HuH-7.5 (cell line): ENCODE measurements around the gene P2RX2.

Experiments
- DNase-seq: peaks from one replicate; pipeline ENCODE4 v3.0.0; 2011; ENCODE audit warnings: low spot score

P2RX2 gene

GRCh38 chr12:132618683-132619043, at the start of gene P2RX2:
P2RX2 (plus strand) TSS chr12:132618776; CDS start chr12:132618817, 41 bp downstream.
- DNase-seq: no peak

- no peak for DNase-seq
Observed at GRCh38 chr12:132568826-132569480, 49.6 kb upstream of the P2RX2 start.

GRCh38 chr12:132569856-132570480, 48.6 kb upstream of the P2RX2 start:
- DNase-seq: no peak

- DNase-seq: no peak
Observed at GRCh38 chr12:132570635-132571034, 47.9 kb upstream of the P2RX2 start.

- DNase-seq: no peak
Observed at GRCh38 chr12:132571051-132571450, 47.5 kb upstream of the P2RX2 start.

GRCh38 chr12:132571598-132571997, 47.0 kb upstream of the P2RX2 start:
- no peak for DNase-seq

- no peak for DNase-seq
Observed at GRCh38 chr12:132572106-132572505, 46.5 kb upstream of the P2RX2 start.

- no peak for DNase-seq
Observed at GRCh38 chr12:132572801-132573760, 45.5 kb upstream of the P2RX2 start.

- no peak for DNase-seq
Observed at GRCh38 chr12:132574271-132574996, 44.1 kb upstream of the P2RX2 start.

GRCh38 chr12:132575661-132576060, 42.9 kb upstream of the P2RX2 start:
- no peak for DNase-seq

- DNase-seq: no peak
Observed at GRCh38 chr12:132576701-132577100, 41.9 kb upstream of the P2RX2 start.

- no peak for DNase-seq
Observed at GRCh38 chr12:132577191-132577920, 41.2 kb upstream of the P2RX2 start.

- no peak for DNase-seq
Observed at GRCh38 chr12:132578118-132578517, 40.5 kb upstream of the P2RX2 start.

GRCh38 chr12:132578826-132579225, 39.8 kb upstream of the P2RX2 start:
- no peak for DNase-seq

GRCh38 chr12:132579744-132580143, 38.8 kb upstream of the P2RX2 start:
- no peak for DNase-seq

GRCh38 chr12:132580701-132581292, 37.8 kb upstream of the P2RX2 start:
- DNase-seq: no peak

GRCh38 chr12:132581348-132582057, 37.1 kb upstream of the P2RX2 start:
- DNase-seq: no peak

GRCh38 chr12:132582058-132582420, 36.5 kb upstream of the P2RX2 start:
- DNase-seq: no peak

GRCh38 chr12:132582582-132583410, 35.8 kb upstream of the P2RX2 start:
- DNase-seq: no peak

GRCh38 chr12:132583411-132583710, 35.2 kb upstream of the P2RX2 start:
- DNase-seq: no peak
